ENCODE results near the gene TAS2R3.

DNA sequence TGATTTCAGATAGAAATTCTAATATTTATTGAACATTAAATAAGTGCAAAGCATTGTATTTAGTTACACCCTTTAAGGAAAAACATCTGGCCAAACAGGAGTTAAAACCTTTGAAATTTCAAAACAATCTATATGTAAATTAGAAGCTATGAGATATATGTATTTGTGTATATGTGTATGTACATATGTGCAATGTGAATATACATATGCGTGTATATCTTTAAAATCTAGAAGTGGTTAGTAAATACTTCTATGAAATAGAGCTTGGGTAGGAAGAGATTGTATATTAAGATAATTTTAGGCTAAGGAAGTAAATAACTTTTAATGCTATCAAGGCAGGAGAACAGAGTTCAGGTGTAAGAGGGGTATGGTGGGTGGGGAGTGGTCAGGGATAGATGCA is 46.4 kb upstream of the TAS2R3 start:
- no peak for TF ChIP-seq CTCF (IDR thresholded peaks at IDR 0.05; ENCODE audit: insufficient read depth, low read length)
- TF ChIP-seq POLR2AphosphoS5 (IDR thresholded peaks at IDR 0.05; ENCODE audit: low read depth), result no peak

Measured in HL-60 (cell line).